HG02943 (cell line): Measurements from ENCODE around the gene CTSZ.
"Not testable (repeated sequence)": the region's sequence is repeated elsewhere in the genome, so short reads cannot be mapped to it uniquely, and the experiment has no call there.

Experiments used
- ATAC-seq: cut with Tn5 transposase; IDR thresholded peaks from one replicate; pipeline ENCODE4 v1.9.1; 2021; ENCODE audit warnings: mild to moderate bottlenecking, low read depth, moderate library complexity; ENCODE audit not compliant: unreplicated experiment

Gene CTSZ

GRCh38 chr20:58983115-58983468 lies 24.0 kb downstream of the CTSZ start:
- not testable (repeated sequence) for ATAC-seq

GRCh38 chr20:58982406-58983114 lies 24.5 kb downstream of the CTSZ start:
- no peak for ATAC-seq

- ATAC-seq = no peak
These were observed 25.3 kb downstream of the CTSZ start for GRCh38 chr20:58981628-58982364.

DNA sequence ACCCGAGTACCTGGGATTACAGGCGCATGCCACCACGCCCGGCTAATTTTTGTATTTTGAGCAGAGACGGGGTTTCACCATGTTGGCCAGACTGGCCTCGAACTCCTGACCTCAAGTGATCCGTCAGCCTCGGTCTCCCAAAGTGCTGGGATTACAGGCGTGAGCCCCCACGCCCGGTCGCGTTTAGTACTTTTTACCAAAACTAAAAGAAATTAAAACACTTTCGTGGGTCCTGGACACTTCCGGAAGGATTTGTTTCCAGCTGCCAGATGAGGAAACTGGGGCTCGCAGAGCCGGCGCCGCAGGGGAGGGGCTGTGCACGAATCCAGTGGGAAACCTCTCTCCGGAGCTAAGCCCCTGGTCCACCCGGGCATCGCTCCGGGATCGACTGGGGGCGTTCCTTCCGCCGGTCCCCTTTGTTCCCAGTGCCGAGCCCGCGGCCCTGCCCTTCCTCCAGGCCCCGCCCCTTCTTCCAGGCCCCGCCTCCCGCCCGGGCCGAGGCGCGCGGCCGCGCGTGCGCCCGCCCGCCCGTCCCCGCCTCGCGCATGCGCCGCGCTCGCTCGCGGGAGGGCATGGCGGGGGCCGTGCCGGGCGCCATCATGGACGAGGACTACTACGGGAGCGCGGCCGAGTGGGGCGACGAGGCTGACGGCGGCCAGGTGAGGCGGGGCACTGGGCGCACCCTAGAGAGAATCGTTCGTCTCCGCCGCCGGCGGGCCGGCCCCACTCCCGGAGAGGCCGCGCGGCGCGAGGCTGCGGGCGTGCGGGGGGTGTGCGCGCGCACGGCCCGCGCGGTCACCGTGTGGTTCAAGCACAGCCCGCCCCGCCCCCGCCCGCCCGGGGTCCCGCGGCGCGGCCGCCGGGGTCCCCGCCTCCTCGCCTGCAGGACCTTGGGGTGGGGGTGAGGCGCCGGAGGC lies 26.1 kb downstream of the CTSZ start, which contains the start of gene NELFCD:
NELFCD (plus strand) TSS at position 546 of the 917 bp plus-strand sequence; CDS start at position 600, 54 bp downstream.
- ATAC-seq = peak; percentile 62

GRCh38 chr20:58978351-58979190 lies 28.5 kb downstream of the CTSZ start:
- no peak for ATAC-seq

- no peak for ATAC-seq
These were observed 30.9 kb downstream of the CTSZ start for GRCh38 chr20:58976061-58976730.

GRCh38 chr20:58975353-58975752 lies 31.7 kb downstream of the CTSZ start:
- ATAC-seq = no peak

- no peak for ATAC-seq
These were observed 33.2 kb downstream of the CTSZ start for GRCh38 chr20:58973866-58974265.

GRCh38 chr20:58973179-58973578 lies 33.9 kb downstream of the CTSZ start:
- no peak for ATAC-seq

DNA sequence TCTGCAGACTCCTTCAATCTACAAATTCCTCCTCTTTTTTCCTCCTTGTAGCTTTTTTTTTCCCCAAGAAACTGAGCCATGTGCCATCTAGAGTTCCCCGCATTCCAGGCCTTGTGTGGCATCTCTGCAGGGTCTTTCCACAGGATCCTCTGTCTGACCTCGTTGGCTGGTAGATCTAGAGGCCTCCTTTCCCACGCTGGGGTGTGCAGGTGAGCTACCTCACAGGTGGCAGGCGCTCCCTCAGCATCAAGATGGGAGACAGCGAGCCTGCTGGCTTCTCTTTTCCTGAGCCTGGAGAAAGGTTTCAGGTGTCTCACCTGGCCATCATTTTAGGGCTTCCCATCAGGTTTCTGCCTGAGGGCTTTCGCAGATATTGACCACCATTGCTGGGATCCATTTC lies 35.6 kb downstream of the CTSZ start:
- ATAC-seq = no peak

DNA sequence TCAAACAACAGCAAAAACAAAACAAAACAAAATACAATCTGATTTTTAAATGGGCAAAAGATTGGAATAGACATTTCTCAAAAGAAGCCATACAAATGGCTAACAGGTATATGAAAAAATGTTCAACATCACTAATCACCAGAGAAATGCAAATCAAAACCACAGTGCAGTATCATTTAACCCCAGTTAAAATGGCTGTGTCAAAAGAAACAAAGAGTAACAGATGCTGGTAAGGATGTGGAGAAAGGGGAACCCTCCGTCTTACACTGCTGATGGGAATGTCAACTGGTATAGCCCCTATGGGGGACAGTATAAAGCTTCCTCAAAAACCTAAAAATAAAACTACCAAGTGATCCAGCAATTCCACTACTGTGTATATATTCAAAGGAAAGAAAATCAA lies 36.9 kb downstream of the CTSZ start:
- no peak for ATAC-seq

DNA sequence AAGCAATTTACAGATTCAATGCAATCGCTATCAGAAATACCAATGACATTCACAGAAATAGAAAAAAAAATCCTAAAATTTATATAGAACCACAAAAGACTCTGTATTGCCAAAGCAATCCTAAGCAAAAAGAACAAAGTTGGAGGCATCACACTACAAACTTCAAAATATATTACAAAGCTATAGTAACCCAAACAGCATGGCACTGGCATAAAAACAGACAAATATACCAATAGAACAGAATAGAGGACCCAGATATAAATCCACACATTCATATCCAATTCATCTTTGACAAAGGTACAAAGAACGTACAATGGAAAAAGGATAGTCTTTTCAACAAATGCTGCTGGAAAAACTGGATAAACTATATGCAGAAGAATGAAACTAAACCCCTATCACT lies 37.6 kb downstream of the CTSZ start:
- no peak for ATAC-seq

- ATAC-seq = no peak
These were observed 39.2 kb downstream of the CTSZ start for GRCh38 chr20:58967652-58968429.

DNA sequence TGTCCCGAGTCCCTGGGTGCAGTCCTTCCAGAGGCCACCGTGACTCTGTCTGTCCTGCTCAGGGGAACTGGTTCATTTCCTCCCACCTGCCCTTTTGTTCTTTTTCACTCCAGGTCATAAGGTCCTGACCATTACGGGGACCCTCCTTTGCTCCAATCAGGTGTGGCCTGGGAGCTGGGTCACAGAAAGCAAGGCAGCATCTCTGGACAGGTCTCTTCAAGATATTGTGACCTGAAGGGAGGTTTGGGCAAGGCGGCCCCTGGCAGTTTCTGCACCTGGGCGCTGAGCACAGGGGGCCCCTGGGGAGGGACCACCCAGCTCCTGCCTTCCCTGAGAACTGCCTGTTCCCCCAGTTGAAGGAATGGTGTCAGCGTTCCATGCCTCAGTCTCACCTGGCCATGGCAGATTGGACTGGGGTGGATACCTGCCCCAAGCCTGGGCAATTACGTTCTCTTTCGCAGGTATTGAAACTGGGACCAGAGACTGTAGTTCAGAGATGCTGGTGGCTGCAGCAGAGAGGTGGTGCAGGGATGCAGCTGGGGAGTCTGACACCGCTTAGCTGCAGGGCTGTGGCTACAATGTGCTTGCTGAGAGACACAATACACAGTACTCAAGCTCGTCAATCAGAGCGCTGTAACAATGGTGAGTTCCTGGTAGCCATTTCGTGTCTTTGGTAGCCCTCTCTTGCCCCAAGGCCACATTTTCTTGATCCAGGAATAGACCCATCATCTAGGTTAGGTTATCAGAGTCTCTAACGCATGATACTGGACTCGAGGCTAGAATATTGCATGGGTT lies 41.6 kb downstream of the CTSZ start:
- ATAC-seq = no peak

DNA sequence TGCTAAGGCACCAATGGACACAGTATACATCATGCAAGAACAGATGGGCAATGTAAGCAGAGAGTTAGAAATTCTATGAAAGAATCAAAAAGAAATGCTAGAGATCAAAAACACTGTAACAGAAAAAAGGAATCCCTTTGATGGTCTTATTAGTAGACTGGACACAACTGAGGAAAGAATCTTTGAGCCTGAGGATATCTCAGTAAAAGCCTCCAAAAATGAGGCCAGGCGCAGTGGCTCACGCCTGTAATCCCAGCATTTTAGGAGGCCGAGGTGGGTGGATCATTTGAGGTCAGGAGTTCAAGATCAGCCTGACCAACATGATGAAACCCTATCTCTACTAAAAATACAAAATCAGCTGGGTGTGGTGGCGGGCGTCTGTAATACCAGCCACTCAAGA lies 43.1 kb downstream of the CTSZ start:
- ATAC-seq = not testable (repeated sequence)

DNA sequence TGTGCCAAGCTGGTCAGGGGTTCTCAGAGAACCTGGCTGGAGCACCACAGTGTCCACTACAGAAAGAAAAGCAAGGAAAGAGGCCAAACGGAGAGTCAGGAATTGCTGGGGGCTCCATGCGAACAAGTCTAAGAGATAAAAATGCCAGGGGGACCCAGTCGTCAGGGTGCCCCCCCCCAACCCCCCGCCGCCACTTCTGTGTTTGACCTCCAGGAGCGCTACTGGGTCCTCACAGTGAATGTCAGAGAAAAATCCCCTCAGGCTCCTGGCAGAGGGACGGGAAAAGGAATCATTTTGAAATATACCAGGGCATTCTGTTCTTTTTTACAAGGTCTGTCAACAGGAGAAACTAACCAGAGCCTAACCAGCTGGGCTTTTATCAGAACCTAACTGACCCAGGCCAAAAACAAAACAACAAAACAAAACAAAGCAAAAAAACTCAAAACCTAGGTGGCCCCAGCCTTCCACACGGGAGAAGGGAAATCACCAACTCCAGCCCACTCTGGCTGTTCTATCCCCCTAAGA lies 43.9 kb downstream of the CTSZ start:
- ATAC-seq = no peak

GRCh38 chr20:58959652-58960051 lies 47.4 kb downstream of the CTSZ start:
- ATAC-seq = no peak

GRCh38 chr20:58956078-58956477 lies 51.0 kb downstream of the CTSZ start:
- ATAC-seq = no peak
